GM12892 (cell line): Measurements from ENCODE around the gene PADI2.

Experiments
- POLR2A ChIP-seq: IDR thresholded peaks from 2 replicates; pipeline ENCODE4 v1.6.1; 2011; ENCODE audit warnings: low read depth, low read length, control low read depth
- POLR2AphosphoS5 ChIP-seq: IDR thresholded peaks from 2 replicates; pipeline ENCODE4 v1.6.1; 2011; ENCODE audit warnings: low read depth, low read length, control low read depth
- TAF1 ChIP-seq: IDR thresholded peaks from 2 replicates; pipeline ENCODE4 v1.6.1; 2011; ENCODE audit warnings: low read depth, mild to moderate bottlenecking, control low read depth, low read length, borderline replicate concordance

DNA sequence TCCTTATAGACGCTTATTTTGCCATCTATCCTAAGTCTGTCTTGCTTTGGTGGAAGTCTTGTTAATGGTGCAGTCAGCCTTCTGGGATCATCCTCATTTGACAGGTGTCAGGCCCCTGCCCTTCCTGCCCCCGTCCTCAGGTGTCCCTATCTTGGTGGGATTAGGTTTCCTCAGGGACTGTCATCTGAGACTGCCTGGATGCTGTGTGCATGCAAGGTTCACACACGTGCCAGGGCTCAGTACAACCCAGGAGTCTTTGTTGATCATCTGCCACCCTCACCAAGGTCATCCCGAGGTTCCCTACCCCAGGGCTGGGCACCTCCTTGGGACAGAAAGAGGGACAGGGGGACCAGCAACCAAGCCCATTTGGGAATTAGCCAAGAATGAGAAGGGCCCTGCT is 18.0 kb downstream of the PADI2 start:
- TF ChIP-seq POLR2A (no peak), POLR2AphosphoS5 (no peak), TAF1 (no peak)
